Measurements from ENCODE around the gene POLR3E.

The POLR3E gene

GRCh38 chr16:22380529-22380928 is 83.3 kb downstream of the POLR3E start:
- H3K4me3 Mint-ChIP-seq = no peak overlapping the region
- no peaks in the 10 kb centered on the region for H3K36me3 Mint-ChIP-seq
- no peaks in the 10 kb centered on the region for H3K4me1 Mint-ChIP-seq
- DNase-seq (ENCODE audit: low spot score in 2 of 2) = no peak
- no peak overlapping the region for H3K27ac Mint-ChIP-seq
- no peaks in the 10 kb centered on the region for H3K27me3 Mint-ChIP-seq
- no peak for ATAC-seq (ENCODE audit: low read depth)
- H3K9me3 Mint-ChIP-seq = no peaks in the 10 kb centered on the region

- H3K27me3 Mint-ChIP-seq = no peaks in the 10 kb centered on the region
- H3K4me1 Mint-ChIP-seq = no peaks in the 10 kb centered on the region
- H3K4me3 Mint-ChIP-seq = no peak overlapping the region
- ATAC-seq (ENCODE audit: low read depth) (no peak), DNase-seq (ENCODE audit: low spot score in 2 of 2) (no peak)
- no peaks in the 10 kb centered on the region for H3K9me3 Mint-ChIP-seq
- no peaks in the 10 kb centered on the region for H3K36me3 Mint-ChIP-seq
- no peak overlapping the region for H3K27ac Mint-ChIP-seq
Measured at GRCh38 chr16:22381392-22381791, 84.2 kb downstream of the POLR3E start.

GRCh38 chr16:22383827-22384226 is 86.6 kb downstream of the POLR3E start:
- H3K4me1 Mint-ChIP-seq = no peaks in the 10 kb centered on the region
- H3K27ac Mint-ChIP-seq = no peak overlapping the region
- DNase-seq (ENCODE audit: low spot score in 2 of 2) (no peak), ATAC-seq (ENCODE audit: low read depth) (no peak)
- no peaks in the 10 kb centered on the region for H3K36me3 Mint-ChIP-seq
- no peaks in the 10 kb centered on the region for H3K9me3 Mint-ChIP-seq
- H3K4me3 Mint-ChIP-seq = no peak overlapping the region
- no peaks in the 10 kb centered on the region for H3K27me3 Mint-ChIP-seq
